HG02970 (cell line): ENCODE results near the gene SNED1.
A peak's percentile ranks its signal among the peaks of the same experiment; 100 is the strongest.

Experiments
- ATAC-seq: cut with Tn5 transposase; IDR thresholded peaks from one replicate; pipeline ENCODE4 v1.9.1; 2021; ENCODE audit warnings: mild to moderate bottlenecking, moderate library complexity, moderate number of reproducible peaks; ENCODE audit not compliant: unreplicated experiment, low FRiP score

The SNED1 gene

GRCh38 chr2:241040081-241040803 is 41.8 kb downstream of the SNED1 start:
- ATAC-seq = no peak

- peak; percentile 49 for ATAC-seq
These were observed 43.3 kb downstream of the SNED1 start for GRCh38 chr2:241041589-241042158.

DNA sequence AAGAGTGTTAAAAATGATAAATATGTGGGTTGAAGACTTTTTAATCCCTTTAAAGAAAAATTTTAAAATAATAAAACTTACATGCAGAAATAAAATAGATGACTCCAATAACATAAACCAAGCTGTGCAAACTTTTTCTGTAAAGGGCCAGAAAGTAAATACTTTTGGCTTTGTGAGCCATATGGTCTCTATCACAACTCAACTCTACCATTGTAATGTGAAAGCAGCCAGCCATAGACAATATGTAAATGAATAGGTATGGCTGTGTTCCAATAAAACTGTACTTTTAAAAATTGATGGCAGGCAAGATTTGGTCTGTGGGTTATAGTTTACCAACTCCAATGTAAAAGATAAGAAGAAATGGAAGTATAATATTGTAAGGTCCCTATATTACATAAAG is 45.2 kb downstream of the SNED1 start:
- ATAC-seq = no peak

DNA sequence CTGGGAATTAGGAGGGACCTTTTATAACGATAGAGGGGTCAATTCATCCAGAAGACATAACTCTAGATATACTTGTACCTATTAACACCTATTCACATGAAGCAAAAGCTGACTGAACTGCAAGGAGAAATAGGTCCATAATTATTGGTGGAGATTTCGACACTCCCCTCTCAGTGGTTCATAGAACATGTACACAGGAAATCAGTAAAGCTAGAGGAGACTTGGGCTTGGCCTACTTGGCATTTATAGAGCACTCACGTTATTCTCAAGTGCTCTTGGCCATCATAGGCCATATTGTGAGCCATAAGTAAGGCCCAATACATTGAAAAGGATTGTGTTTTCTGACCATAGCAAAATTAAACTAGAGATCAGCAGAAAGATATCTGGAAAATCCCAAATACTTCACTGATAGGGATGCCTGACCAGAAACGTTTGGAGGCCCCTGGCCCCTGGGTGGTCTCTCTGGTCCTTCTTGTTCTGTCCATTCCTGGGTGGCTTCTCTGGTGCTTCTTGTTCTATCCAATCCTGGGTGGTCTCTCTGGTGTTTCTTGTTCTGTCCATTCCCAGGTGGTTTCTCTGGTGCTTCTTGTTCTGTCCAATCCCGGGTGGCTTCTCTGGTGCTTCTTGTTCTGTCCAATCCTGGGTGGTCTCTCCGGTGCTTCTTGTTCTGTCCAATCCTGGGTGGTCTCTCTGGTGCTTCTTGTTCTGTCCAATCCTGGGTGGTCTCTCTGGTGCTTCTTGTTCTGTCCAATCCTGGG is 49.0 kb downstream of the SNED1 start:
- ATAC-seq = no peak

DNA sequence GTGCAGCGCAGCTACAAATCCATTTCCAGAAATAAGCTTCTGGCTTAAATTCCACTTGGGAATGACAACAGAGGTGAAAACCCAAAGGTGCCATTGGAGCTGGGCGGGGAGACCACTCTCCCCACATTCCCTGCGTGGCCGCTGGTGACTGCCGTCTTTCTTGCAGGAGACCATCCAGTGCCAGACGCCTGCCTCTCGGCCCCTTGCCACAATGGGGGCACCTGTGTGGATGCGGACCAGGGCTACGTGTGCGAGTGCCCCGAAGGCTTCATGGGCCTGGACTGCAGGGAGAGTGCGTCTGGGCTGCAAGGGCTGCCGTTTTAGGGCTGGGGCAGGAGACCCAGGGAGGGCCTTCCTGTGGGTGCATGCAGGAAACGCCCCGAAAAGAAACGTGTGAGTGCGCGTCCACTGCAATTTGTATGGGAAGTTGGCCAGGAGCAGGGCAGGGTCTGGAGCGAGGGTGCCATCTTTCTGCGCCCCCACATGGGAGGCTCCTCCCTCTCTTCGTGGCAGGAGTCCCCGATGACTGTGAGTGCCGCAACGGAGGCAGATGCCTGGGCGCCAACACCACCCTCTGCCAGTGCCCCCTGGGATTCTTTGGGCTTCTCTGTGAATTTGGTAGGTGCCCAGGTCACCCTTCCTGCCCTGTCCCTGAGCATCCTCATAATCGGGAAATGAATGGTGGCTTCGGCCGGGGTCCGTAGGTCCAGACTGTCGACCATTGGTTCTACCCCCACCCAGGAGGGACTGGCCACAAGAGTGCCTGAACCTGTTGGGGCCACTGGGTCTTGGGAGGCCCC is 49.9 kb downstream of the SNED1 start:
- ATAC-seq = no peak

DNA sequence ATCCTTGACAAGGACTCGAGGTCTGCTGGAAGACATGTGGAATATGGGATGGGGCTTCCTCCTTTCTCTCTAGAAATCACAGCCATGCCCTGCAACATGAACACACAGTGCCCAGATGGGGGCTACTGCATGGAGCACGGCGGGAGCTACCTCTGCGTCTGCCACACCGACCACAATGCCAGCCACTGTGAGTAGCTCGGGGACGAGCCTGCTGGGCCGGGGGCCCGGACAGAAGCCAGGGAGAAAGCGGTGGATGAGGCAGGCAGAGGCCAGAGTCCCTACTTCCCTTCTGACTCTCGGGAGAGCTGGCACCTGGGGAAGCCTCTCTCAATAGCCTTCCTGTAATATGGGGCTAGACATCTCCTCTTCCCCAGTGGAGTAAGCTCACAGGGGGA is 50.5 kb downstream of the SNED1 start:
- ATAC-seq = no peak

- ATAC-seq = no peak
These were observed 51.6 kb downstream of the SNED1 start for GRCh38 chr2:241049739-241050623.

DNA sequence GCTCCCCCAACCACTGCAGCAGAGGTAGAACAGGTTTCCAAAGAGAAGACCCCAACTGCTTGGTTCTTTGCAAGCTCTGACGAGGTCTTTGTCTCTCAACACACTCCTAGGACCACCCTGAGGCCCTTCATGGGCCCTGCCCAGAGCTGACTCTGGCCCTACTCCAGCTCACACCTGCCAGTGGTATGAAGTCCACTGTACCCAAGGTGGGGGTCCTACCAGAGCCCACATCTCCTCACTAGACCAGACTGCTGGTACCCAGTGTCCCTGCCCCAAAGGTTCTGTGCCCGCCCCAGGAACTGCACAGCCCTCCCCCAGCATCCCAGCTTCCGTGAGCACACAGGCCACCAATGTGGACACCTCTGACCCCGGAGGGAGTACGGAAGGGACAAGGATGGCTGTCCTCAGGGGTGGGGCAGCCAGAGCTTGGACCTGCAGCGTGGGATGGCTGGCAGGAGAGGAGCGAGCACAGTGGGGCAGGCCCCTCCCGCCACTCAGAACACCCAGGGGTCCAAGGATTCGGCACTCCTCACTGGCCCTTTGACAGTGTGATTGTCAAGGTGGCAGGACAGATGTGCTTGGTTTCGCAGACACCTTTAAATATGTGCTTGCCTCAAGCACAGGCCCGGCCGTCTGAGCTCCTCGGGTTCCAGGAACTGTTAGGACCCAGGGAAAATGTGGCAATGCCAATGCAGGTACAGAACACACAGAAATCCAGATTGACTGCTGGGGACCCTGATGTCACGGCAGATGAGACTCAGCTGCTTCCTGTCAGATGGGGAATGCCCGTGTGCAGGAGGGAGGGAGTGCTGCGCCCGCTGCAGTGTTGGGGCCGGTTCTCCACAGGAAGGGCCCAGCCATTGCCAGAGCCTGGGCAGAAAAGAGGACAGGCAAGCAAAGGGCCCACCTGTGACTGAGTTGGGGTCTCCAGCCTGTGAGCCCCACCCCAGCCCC is 52.5 kb downstream of the SNED1 start:
- no peak for ATAC-seq

DNA sequence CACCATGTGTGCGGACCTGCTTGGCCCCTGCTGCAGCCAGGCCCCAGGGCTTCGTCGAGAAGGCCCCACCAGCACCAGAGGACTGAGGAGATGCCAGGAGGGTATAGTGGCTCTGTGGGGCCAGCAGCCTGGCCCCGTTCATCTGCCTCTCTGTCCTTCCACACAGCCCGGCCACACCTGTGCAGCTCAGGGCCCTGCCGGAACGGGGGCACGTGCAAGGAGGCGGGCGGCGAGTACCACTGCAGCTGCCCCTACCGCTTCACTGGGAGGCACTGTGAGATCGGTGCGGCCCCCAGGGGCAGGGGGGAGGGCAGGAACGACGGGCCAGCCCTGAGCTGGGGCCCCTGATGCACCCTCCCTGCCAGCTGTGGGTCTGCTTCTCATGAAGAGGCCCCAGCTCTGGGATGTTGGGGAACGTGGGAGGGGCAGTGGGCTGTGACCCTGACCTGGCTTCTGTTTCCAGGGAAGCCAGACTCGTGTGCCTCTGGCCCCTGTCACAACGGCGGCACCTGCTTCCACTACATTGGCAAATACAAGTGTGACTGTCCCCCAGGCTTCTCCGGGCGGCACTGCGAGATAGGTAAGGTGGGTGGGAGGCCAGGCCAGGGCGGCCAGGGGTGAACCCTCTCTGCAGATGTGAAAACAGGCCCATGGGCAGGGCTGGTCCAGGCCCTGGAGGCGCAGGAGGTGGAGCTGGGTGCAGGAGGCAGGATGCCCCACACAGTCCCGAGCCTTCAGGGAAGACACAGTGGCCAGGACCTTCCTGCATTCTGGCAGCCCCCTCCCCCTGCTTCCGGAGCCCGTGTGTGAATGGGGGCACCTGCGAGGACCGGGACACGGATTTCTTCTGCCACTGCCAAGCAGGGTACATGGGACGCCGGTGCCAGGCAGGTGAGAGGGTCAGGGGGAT is 53.4 kb downstream of the SNED1 start:
- no peak for ATAC-seq

GRCh38 chr2:241052677-241053360 is 54.4 kb downstream of the SNED1 start:
- no peak for ATAC-seq

DNA sequence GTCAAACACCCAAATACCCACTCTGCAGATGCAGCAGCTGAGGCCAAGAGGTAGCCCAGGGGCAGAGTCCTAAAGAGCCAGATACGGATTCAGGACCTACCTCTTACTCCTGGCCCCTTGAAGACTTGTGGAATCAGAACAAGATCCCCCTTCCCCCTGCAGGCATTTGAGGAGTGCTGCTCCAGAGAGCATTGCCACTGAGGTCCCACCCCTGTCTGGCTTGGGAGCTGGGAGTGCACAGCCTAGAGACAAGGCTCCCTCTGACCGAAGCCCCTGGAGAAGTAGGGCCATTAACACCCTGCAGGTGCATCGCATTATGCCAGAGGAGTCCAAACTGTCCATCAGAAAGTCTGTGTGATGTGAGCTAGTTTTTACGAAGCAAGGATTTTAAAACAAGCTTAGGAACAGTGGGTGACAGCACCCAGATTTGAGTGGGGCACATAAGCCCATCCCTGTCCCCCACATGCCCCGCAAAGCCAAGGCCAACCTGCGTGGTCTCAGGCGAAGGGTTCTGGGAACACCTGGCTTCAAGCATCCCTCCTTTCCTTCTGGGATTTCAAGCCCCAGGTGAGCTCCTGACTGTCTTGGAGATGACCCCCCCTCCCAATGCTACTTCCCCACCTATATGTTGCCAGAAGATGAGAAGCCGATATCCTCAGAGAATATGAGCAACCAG is 55.3 kb downstream of the SNED1 start:
- no peak for ATAC-seq

- no peak for ATAC-seq
These were observed 62.9 kb downstream of the SNED1 start for GRCh38 chr2:241061275-241061674.

DNA sequence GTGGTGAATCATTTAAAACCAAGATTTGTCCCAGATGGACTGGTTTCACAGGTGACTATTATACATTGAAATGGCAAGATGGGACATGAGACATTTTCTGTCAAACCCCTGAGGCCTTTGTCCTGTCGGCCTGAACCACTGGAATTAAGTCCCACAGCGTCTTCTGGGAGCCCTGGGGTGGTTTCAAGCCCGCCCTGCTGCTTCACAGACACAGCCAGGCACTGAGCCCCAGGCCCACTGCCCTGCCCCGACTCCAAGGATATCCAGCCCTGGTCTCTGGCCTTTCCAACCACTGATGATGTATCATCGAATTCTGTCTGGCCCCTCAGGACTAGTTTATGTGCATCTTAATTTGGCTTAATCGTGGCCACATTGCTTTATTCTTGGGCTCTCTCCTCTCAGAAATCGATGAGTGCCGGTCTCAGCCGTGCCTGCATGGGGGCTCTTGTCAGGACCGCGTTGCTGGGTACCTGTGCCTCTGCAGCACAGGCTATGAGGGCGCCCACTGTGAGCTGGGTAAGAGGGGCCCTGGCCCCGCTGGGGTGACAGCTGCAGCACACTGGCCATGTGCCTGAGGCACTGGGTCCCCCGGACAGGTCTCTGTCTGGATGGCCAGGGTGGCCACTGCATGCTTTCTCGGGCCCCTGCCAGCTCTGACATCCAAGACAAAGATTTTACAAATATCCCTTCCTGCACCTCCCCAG is 64.1 kb downstream of the SNED1 start:
- ATAC-seq = no peak

GRCh38 chr2:241063093-241063551 is 64.7 kb downstream of the SNED1 start:
- no peak for ATAC-seq

- ATAC-seq = no peak
These were observed 65.2 kb downstream of the SNED1 start for GRCh38 chr2:241063587-241063986.
